Right atrium auricular region (tissue), 2 donors: ENCODE measurements around the gene RSU1. TPM values are rescaled to one million over a fixed set of nuclear protein-coding genes. Genes with fewer than 3 reads are reported as not detected.

Experiments used
- DNase-seq: peaks from one replicate; pipeline ENCODE4 v3.0.0-alpha.2; 2019; ENCODE audit warnings: low spot score
- H3K27ac ChIP-seq, 2 donors: fragments of 200-600 bp; sonication (generic); 1 replicate in 1 of 2; 2 replicates in 1 of 2; pipeline ENCODE4 v1.5.1; 2016 to 2019
- H3K27me3 ChIP-seq, 2 donors: fragments of 200-600 bp; sonication (generic); one replicate each; pipeline versions ENCODE4 v1.5.1 to v1.6.0; 2017 to 2019
- H3K36me3 ChIP-seq: fragments of 200-600 bp; sonication (generic); one replicate; pipeline ENCODE4 v1.5.1; 2016
- H3K4me1 ChIP-seq, 2 donors: fragments of 200-600 bp; sonication (generic); one replicate each; pipeline versions ENCODE4 v1.5.1 to v1.6.0; 2017 to 2019
- H3K4me3 ChIP-seq, 2 donors: fragments of 200-600 bp; sonication (generic); 1 replicate in 1 of 2; 2 replicates in 1 of 2; pipeline ENCODE4 v1.5.1; 2017 to 2019; ENCODE audit warnings: mild to moderate bottlenecking in 1 of 2, moderate library complexity in 1 of 2
- H3K9me3 ChIP-seq, 2 donors: fragments of 200-600 bp; sonication (generic); one replicate each; pipeline ENCODE4 v1.5.1; 2019
- CTCF ChIP-seq, 2 donors: fragments of 200-600 bp; sonication (generic); IDR thresholded peaks; one replicate each; pipeline ENCODE4 v1.5.1; 2019; ENCODE audit warnings: antibody characterized with exemption in 2 of 2
- total RNA-seq, 2 donors: library from RNA; depleted of rRNA; stranded (reverse); fragments of >200 nt; gene quantifications; one replicate each; pipeline ENCODE4 v1.1.0, GENCODE V29; 2016

RSU1 gene
- total RNA-seq, 2 donors from 2014 or later: 40.3 to 45.4 TPM

GRCh38 chr10:16602104-16602775 lies 215.0 kb downstream of the RSU1 start:
- H3K9me3 ChIP-seq: no peaks in the 10 kb centered on the region
- H3K36me3 ChIP-seq: no peaks in the 10 kb centered on the region
- DNase-seq: no peak
- no peaks in the 10 kb centered on the region for H3K27me3 ChIP-seq
- no peaks in the 10 kb centered on the region for H3K4me1 ChIP-seq
- H3K27ac ChIP-seq: no peak overlapping the region
- no peak overlapping the region for H3K4me3 ChIP-seq
- no peak for TF ChIP-seq CTCF (IDR thresholded peaks at IDR 0.05)

- H3K9me3 ChIP-seq: no peaks in the 10 kb centered on the region
- no peaks in the 10 kb centered on the region for H3K4me1 ChIP-seq
- no peak for DNase-seq
- no peak for TF ChIP-seq CTCF (IDR thresholded peaks at IDR 0.05)
- H3K36me3 ChIP-seq: no peaks in the 10 kb centered on the region
- H3K27ac ChIP-seq: no peak overlapping the region
- H3K27me3 ChIP-seq: no peaks in the 10 kb centered on the region
- H3K4me3 ChIP-seq: no peak overlapping the region
Measured at GRCh38 chr10:16599662-16600061, 217.6 kb downstream of the RSU1 start.

GRCh38 chr10:16597656-16598055 lies 219.6 kb downstream of the RSU1 start:
- Histone ChIP-seq H3K36me3 (peaks cover 5% of the 10 kb centered on the region), H3K4me3 (no peak overlapping the region), H3K9me3 (no peaks in the 10 kb centered on the region), H3K27me3 (no peaks in the 10 kb centered on the region), H3K27ac (no peak overlapping the region), H3K4me1 (no peaks in the 10 kb centered on the region)
- TF ChIP-seq CTCF (IDR thresholded peaks at IDR 0.05): no peak
- DNase-seq: no peak

GRCh38 chr10:16592378-16592777 lies 224.8 kb downstream of the RSU1 start:
- Histone ChIP-seq H3K27ac (no peak overlapping the region), H3K27me3 (no peaks in the 10 kb centered on the region)
- no peak for DNase-seq

GRCh38 chr10:16586358-16587138 lies 230.7 kb downstream of the RSU1 start:
- Histone ChIP-seq H3K4me1 (no peaks in the 10 kb centered on the region), H3K27me3 (no peaks in the 10 kb centered on the region), H3K4me3 (no peak overlapping the region), H3K9me3 (no peaks in the 10 kb centered on the region), H3K27ac (no peak overlapping the region), H3K36me3 (no peaks in the 10 kb centered on the region)
- no peak for TF ChIP-seq CTCF (IDR thresholded peaks at IDR 0.05)
- DNase-seq: no peak

More at GRCh38 chr10:16592378-16592777, 224.8 kb downstream of the RSU1 start:
- no peaks in the 10 kb centered on the region for H3K4me1 ChIP-seq
- peaks cover 13% of the 10 kb centered on the region for H3K36me3 ChIP-seq
- TF ChIP-seq CTCF (IDR thresholded peaks at IDR 0.05): no peak
- H3K9me3 ChIP-seq: no peaks in the 10 kb centered on the region
- no peak overlapping the region for H3K4me3 ChIP-seq
